Progenitor cell of endocrine pancreas (in vitro differentiated cells): ENCODE results near the gene RIPOR2. TPM values are rescaled to one million over a fixed set of nuclear protein-coding genes. Genes with fewer than 3 reads are reported as not detected.

Experiments used
- DNase-seq: peaks from one replicate; pipeline ENCODE4 v3.0.0; 2021; ENCODE audit warnings: low spot score; ENCODE audit not compliant: unreplicated experiment
- H3K27ac Mint-ChIP-seq: 2 replicates; pipeline ENCODE4 v1.8.0; 2021; ENCODE audit warnings: mild to moderate bottlenecking, moderate library complexity, mixed read lengths
- H3K27me3 Mint-ChIP-seq: 2 replicates; pipeline ENCODE4 v1.8.0; 2021; ENCODE audit warnings: mixed read lengths
- H3K36me3 Mint-ChIP-seq: 2 replicates; pipeline ENCODE4 v1.8.0; 2022; ENCODE audit warnings: mixed read lengths; ENCODE audit not compliant: insufficient read depth
- H3K4me1 Mint-ChIP-seq: 2 replicates; pipeline ENCODE4 v1.8.0; 2021; ENCODE audit warnings: low read depth, mixed read lengths
- H3K4me3 Mint-ChIP-seq: 2 replicates; pipeline ENCODE4 v1.8.0; 2021; ENCODE audit warnings: low read depth, mild to moderate bottlenecking, moderate library complexity, mixed read lengths
- H3K9me3 Mint-ChIP-seq: 2 replicates; pipeline ENCODE4 v1.8.0; 2021; ENCODE audit warnings: low read depth, mixed read lengths
- total RNA-seq: library from RNA; stranded (reverse); gene quantifications from 2 replicates; pipeline ENCODE4 v1.2.1, GENCODE V29; 2021
- TF ChIP-seq, protein P1 (sequence below): fragments of 200-600 bp; sonication (generic); IDR thresholded peaks from one replicate; pipeline ENCODE4 v1.5.0; 2021; ENCODE audit warnings: antibody characterized with exemption, mild to moderate bottlenecking; ENCODE audit not compliant: unreplicated experiment

The RIPOR2 gene
- total RNA-seq, 1 donor from 2014 or later: 2.2 TPM

GRCh38 chr6:24761851-24762250 is 173.9 kb downstream of the RIPOR2 start:
- Mint-ChIP-seq H3K36me3 (no peaks in the 10 kb centered on the region), H3K4me3 (no peak overlapping the region), H3K27me3 (no peaks in the 10 kb centered on the region), H3K27ac (no peak overlapping the region), H3K4me1 (peaks cover 8% of the 10 kb centered on the region), H3K9me3 (no peaks in the 10 kb centered on the region)
- no peak for DNase-seq
- TF ChIP-seq, protein P1, sequence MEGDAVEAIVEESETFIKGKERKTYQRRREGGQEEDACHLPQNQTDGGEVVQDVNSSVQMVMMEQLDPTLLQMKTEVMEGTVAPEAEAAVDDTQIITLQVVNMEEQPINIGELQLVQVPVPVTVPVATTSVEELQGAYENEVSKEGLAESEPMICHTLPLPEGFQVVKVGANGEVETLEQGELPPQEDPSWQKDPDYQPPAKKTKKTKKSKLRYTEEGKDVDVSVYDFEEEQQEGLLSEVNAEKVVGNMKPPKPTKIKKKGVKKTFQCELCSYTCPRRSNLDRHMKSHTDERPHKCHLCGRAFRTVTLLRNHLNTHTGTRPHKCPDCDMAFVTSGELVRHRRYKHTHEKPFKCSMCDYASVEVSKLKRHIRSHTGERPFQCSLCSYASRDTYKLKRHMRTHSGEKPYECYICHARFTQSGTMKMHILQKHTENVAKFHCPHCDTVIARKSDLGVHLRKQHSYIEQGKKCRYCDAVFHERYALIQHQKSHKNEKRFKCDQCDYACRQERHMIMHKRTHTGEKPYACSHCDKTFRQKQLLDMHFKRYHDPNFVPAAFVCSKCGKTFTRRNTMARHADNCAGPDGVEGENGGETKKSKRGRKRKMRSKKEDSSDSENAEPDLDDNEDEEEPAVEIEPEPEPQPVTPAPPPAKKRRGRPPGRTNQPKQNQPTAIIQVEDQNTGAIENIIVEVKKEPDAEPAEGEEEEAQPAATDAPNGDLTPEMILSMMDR: no peak

DNA sequence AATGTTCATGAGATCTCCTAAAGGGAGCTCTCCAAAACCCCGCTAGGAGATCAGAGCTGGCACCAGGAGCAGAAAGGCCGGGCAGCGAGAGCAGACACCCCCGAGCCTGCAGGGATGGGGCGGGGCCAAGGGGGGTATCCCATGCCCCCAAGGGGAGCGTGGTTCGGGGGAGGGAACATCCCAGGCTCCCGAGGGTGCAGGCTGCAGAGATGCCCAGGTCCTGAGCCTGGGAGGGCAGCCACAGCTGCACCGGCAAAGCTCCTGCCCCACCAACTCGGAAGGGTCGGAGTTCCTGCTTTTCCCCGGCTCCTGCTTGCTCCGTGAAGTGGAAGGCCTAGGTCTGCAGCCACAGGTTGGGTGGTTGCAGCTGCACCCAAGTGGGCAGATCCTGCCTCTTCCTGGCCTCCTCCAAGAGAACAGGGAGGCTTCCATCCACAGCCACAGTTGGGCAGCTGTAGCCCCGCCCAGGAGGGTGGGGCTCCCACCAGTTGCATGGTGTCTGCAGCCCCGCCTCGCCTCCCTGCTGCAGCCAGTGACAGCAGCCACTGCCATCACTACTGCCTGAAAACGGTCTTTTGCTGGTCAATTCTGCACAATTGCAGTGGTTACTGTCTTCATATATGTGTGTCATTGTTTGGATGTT is 174.4 kb downstream of the RIPOR2 start:
- peaks cover 6% of the 10 kb centered on the region for H3K4me1 Mint-ChIP-seq
- H3K36me3 Mint-ChIP-seq: no peaks in the 10 kb centered on the region
- H3K9me3 Mint-ChIP-seq: no peaks in the 10 kb centered on the region
- TF ChIP-seq, protein P1: no peak
- no peak overlapping the region for H3K4me3 Mint-ChIP-seq
- H3K27me3 Mint-ChIP-seq: no peaks in the 10 kb centered on the region
- H3K27ac Mint-ChIP-seq: no peak overlapping the region
- DNase-seq: no peak

GRCh38 chr6:24760210-24760609 is 175.6 kb downstream of the RIPOR2 start:
- Mint-ChIP-seq H3K4me3 (no peak overlapping the region), H3K27me3 (no peaks in the 10 kb centered on the region), H3K27ac (no peak overlapping the region), H3K9me3 (no peaks in the 10 kb centered on the region), H3K36me3 (no peaks in the 10 kb centered on the region), H3K4me1 (peaks cover 7% of the 10 kb centered on the region)
- TF ChIP-seq, protein P1: no peak
- DNase-seq: no peak

GRCh38 chr6:24759718-24760117 is 176.0 kb downstream of the RIPOR2 start:
- no peak overlapping the region for H3K27ac Mint-ChIP-seq

DNA sequence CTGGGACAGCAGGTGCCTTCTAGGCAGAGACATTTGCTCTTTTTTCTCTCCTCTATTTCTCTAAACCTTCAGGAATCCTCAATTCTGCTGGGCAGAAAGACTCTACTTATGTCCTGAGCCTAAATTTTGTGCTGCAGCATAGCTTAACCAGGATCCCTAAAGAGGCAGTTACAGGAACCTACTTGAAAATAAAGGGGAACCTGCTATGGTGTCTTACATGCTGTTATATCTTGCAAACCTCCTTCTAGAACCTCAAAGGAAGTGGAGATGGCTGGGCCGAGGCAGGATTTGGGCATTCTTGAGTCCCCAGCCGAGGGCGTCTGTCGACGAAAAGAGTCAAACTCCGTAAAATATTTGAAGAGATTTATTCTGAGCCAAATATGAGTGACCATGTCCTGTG is 178.1 kb downstream of the RIPOR2 start:
- Mint-ChIP-seq H3K4me1 (peaks cover 6% of the 10 kb centered on the region), H3K4me3 (no peak overlapping the region), H3K27ac (peak overlapping the region; percentile 15), H3K9me3 (peaks cover 9% of the 10 kb centered on the region), H3K36me3 (no peaks in the 10 kb centered on the region), H3K27me3 (no peaks in the 10 kb centered on the region)
- TF ChIP-seq, protein P1: no peak
- no peak for DNase-seq

More at GRCh38 chr6:24759718-24760117, 176.0 kb downstream of the RIPOR2 start:
- Mint-ChIP-seq H3K36me3 (no peaks in the 10 kb centered on the region), H3K27me3 (no peaks in the 10 kb centered on the region), H3K4me3 (no peak overlapping the region), H3K4me1 (peaks cover 7% of the 10 kb centered on the region), H3K9me3 (no peaks in the 10 kb centered on the region)
- DNase-seq: no peak
- TF ChIP-seq, protein P1: no peak
